GM18498 (cell line): Measurements from ENCODE around the gene DSE.

Source experiments
- ATAC-seq: cut with Tn5 transposase; IDR thresholded peaks from one replicate; pipeline ENCODE4 v1.9.1; 2021; ENCODE audit warnings: mild to moderate bottlenecking, moderate library complexity; ENCODE audit not compliant: unreplicated experiment

Gene DSE

GRCh38 chr6:116408491-116408890 is 37.7 kb downstream of the DSE start:
- ATAC-seq, result peak; percentile 24

GRCh38 chr6:116409756-116410155 is 39.0 kb downstream of the DSE start:
- ATAC-seq, result peak; percentile 80

- ATAC-seq, result no peak
These were observed 40.5 kb downstream of the DSE start for GRCh38 chr6:116411284-116411623.

GRCh38 chr6:116412270-116412669 is 41.5 kb downstream of the DSE start:
- ATAC-seq, result no peak

- ATAC-seq, result no peak
These were observed 42.6 kb downstream of the DSE start for GRCh38 chr6:116413357-116413756.

GRCh38 chr6:116417661-116418060 is 46.9 kb downstream of the DSE start:
- ATAC-seq, result no peak

- no peak for ATAC-seq
These were observed 48.5 kb downstream of the DSE start for GRCh38 chr6:116419069-116419786.

GRCh38 chr6:116420341-116420740 is 49.6 kb downstream of the DSE start:
- no peak for ATAC-seq

GRCh38 chr6:116422238-116422637 is 51.5 kb downstream of the DSE start:
- ATAC-seq, result no peak

- ATAC-seq, result no peak
These were observed 53.3 kb downstream of the DSE start for GRCh38 chr6:116424001-116424400.

GRCh38 chr6:116426551-116426950 is 55.8 kb downstream of the DSE start:
- no peak for ATAC-seq

GRCh38 chr6:116429111-116429510 is 58.4 kb downstream of the DSE start:
- no peak for ATAC-seq

- no peak for ATAC-seq
These were observed 60.1 kb downstream of the DSE start for GRCh38 chr6:116430860-116431259.

- ATAC-seq, result no peak
These were observed 61.3 kb downstream of the DSE start for GRCh38 chr6:116431964-116432595.

GRCh38 chr6:116433206-116433712 is 62.5 kb downstream of the DSE start:
- ATAC-seq, result no peak

GRCh38 chr6:116434056-116434725 is 63.4 kb downstream of the DSE start:
- no peak for ATAC-seq

- no peak for ATAC-seq
These were observed 65.8 kb downstream of the DSE start for GRCh38 chr6:116436586-116436985.

GRCh38 chr6:116437656-116438055 is 66.9 kb downstream of the DSE start:
- ATAC-seq, result no peak

- no peak for ATAC-seq
These were observed 68.1 kb downstream of the DSE start for GRCh38 chr6:116438590-116439448.

GRCh38 chr6:116439522-116440051 is 68.8 kb downstream of the DSE start:
- no peak for ATAC-seq

GRCh38 chr6:116443105-116443504 is 72.4 kb downstream of the DSE start:
- no peak for ATAC-seq
